ENCODE measurements around the gene BAHCC1. TPM values are rescaled to one million over a fixed set of nuclear protein-coding genes. Genes with fewer than 3 reads are reported as not detected.
A peak's percentile ranks its signal among the peaks of the same experiment; 100 is the strongest.

BAHCC1 gene
- total and polyA plus RNA-seq, 10 of the 15 experiments (the other 5 are each of a cell fraction or from before 2014, with no cell fraction given) = 0.03 to 0.14 (median 0.11) TPM; not detected in 6

DNA sequence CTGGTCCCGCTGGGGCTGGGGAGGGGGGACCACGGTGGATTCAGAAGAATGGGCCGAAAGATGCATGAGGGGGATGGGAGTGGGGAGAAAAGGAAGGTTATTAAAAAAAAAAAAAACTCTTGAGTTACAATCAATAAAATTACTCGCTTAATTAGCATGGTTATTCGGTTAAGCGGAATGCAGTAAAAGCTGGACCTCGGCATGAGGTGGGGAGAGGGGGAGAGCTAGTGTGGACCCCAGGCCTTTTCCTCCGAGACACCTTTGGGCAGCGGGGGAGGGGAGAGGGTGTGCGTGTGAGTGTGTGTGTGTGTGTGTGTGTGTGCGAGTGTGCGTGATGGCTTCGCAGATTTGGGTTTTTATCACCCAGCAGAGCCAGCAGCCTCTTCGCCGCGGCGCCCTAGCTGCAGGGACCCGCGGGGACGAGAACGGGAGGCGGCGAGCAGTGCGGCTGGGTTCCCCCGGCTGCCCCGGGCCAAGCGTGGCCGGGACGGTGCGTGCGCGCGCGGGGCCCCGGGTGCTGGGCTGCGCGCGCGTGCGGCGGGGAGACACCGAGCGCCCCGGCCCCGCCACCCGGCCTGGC is 3.7 kb downstream of the BAHCC1 start:
- no peaks in the 10 kb centered on the region for H3K36me3 ChIP-seq (ENCODE audit: control insufficient read depth in 2 of 2, insufficient read depth in 2 of 2, low read length in 1 of 2)
- no peaks in the 10 kb centered on the region for H3K79me2 ChIP-seq (ENCODE audit: control insufficient read depth, insufficient read depth, low read length)
- peaks cover 21 to 58% of the 10 kb centered on the region in 2 experiments for H3K27me3 ChIP-seq (replicated peaks in 1 of 2; ENCODE audit: control insufficient read depth in 2 of 2, insufficient read depth in 2 of 2, low read length in 1 of 2)
- in situ Hi-C loops (cut with MboI) = no loop called here
- no peak overlapping the region for H3K4me3 ChIP-seq
- SMC1A ChIA-PET (ENCODE audit: uncharacterized antibody, unreplicated experiment) = no interaction called here
- FAIRE-seq = no peak
- CTCF ChIA-PET = no interaction called here
- H3K9me3 ChIP-seq (replicated peaks; ENCODE audit: control insufficient read depth, insufficient read depth, low read length) = no peaks in the 10 kb centered on the region; the same call in 2 of the 3 replicates
- no peak for DNase-seq (ENCODE audit: low read depth, low spot score)
- no peak overlapping the region for H2AFZ ChIP-seq (ENCODE audit: control insufficient read depth, low read depth, low read length)
- RAD21 ChIA-PET (ENCODE audit: unreplicated experiment) = no interaction called here
- H3K4me2 ChIP-seq (ENCODE audit: control insufficient read depth, insufficient read depth) = no peak overlapping the region
- H3K9ac ChIP-seq (ENCODE audit: control insufficient read depth, insufficient read depth, low read length) = no peak overlapping the region
- BruUV-seq (replicated peaks) = no TSS peak
- intact Hi-C loops (cut with micrococcal nuclease; ENCODE audit: unreplicated experiment) = loop anchor here (10.0 kb wide), 1 partner anchor 104 kb away; the partner anchor contains the start of gene SLC38A10
- H3K4me1 ChIP-seq (ENCODE audit: control insufficient read depth, insufficient read depth, low read length) = no peaks in the 10 kb centered on the region; the same call in 1 of the 2 replicates
- H4K20me1 ChIP-seq (ENCODE audit: control insufficient read depth, insufficient read depth) = no peaks in the 10 kb centered on the region
- TF ChIP-seq CBFB (IDR thresholded peaks at IDR 0.05; ENCODE audit: low read depth) (no peak), EZH2 (IDR thresholded peaks at IDR 0.05; ENCODE audit: borderline replicate concordance, control insufficient read depth, low read depth, low read length) (0 out of 2 replicates have a peak, but pooled peaks have one; percentile 79), SUZ12 (IDR thresholded peaks at IDR 0.05; ENCODE audit: unreplicated experiment) (peak; percentile 50)
- TF ChIP-seq, protein P1, sequence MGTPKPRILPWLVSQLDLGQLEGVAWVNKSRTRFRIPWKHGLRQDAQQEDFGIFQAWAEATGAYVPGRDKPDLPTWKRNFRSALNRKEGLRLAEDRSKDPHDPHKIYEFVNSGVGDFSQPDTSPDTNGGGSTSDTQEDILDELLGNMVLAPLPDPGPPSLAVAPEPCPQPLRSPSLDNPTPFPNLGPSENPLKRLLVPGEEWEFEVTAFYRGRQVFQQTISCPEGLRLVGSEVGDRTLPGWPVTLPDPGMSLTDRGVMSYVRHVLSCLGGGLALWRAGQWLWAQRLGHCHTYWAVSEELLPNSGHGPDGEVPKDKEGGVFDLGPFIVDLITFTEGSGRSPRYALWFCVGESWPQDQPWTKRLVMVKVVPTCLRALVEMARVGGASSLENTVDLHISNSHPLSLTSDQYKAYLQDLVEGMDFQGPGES (IDR thresholded peaks at IDR 0.05) = no peak
- no peak for ATAC-seq
- H3K27ac ChIP-seq (ENCODE audit: control insufficient read depth, insufficient read depth) = no peak overlapping the region
- POLR2A ChIA-PET = no interaction called here
- 10% methylated on average over 14 of the region's 46 CpGs for WGBS (ENCODE audit: insufficient coverage, insufficient replicate concordance, low lambda C conversion rate, missing lambda C conversion rate)
